ENCODE results near the gene UBXN6.

Gene UBXN6

GRCh38 chr19:4472174-4472974 lies 14.8 kb upstream of the UBXN6 start, which contains the start of gene HDGFL2:
Gene HDGFL2 (plus strand): TSS chr19:4472297. CDS start chr19:4472351, 54 bp downstream.
- TF ChIP-seq CTCF (IDR thresholded peaks at IDR 0.05) = no peak
- H3K9me3 ChIP-seq = no peaks in the 10 kb centered on the region
- no peak for DNase-seq
- peaks cover 0 to 31% (median 25%) of the 10 kb centered on the region in 4 donors for H3K4me1 ChIP-seq
- intact Hi-C loops (cut with DNase I; ENCODE audit: low total_unique reads) = no loop called here
- H3K27ac ChIP-seq = peak within 1 kb of the TSS; percentile 77 to 83
- H3K27me3 ChIP-seq = no peaks in the 10 kb centered on the region
- peak within 1 kb of the TSS; percentile 97 to 98 for H3K4me3 ChIP-seq
- H3K36me3 ChIP-seq = peaks cover 12 to 22% (median 16%) of the 10 kb centered on the region in 3 donors

GRCh38 chr19:4471403-4472173 lies 14.0 kb upstream of the UBXN6 start:
- Histone ChIP-seq H3K9me3 (no peaks in the 10 kb centered on the region), H3K27ac (peak overlapping the region; percentile 74 to 83), H3K4me3 (peak overlapping the region; percentile 97 to 98), H3K27me3 (no peaks in the 10 kb centered on the region), H3K4me1 (peaks cover 0 to 31% (median 25%) of the 10 kb centered on the region in 4 donors), H3K36me3 (peaks cover 4 to 15% (median 8%) of the 10 kb centered on the region in 3 donors)
- peak; percentile 99 for DNase-seq
- peak in 1 of 2 experiments; percentile 32 for TF ChIP-seq CTCF (IDR thresholded peaks at IDR 0.05)
- intact Hi-C loops (cut with DNase I; ENCODE audit: low total_unique reads) = no loop called here

GRCh38 chr19:4467835-4468234 lies 10.2 kb upstream of the UBXN6 start:
- H3K9me3 ChIP-seq = no peaks in the 10 kb centered on the region
- no peaks in the 10 kb centered on the region for H3K36me3 ChIP-seq
- no peak overlapping the region for H3K4me3 ChIP-seq
- no peaks in the 10 kb centered on the region for H3K27me3 ChIP-seq
- peaks cover 0 to 8% (median 3%) of the 10 kb centered on the region in 4 donors for H3K4me1 ChIP-seq
- TF ChIP-seq CTCF (IDR thresholded peaks at IDR 0.05) = no peak
- H3K27ac ChIP-seq = no peak overlapping the region
- no peak for DNase-seq
- intact Hi-C loops (cut with DNase I; ENCODE audit: low total_unique reads) = no loop called here

- no peak for TF ChIP-seq CTCF (IDR thresholded peaks at IDR 0.05)
- no peaks in the 10 kb centered on the region for H3K4me1 ChIP-seq
- H3K9me3 ChIP-seq = no peaks in the 10 kb centered on the region
- no peak for DNase-seq
- intact Hi-C loops (cut with DNase I; ENCODE audit: low total_unique reads) = no loop called here
- H3K27ac ChIP-seq = no peak overlapping the region
- H3K4me3 ChIP-seq = no peak overlapping the region
- no peaks in the 10 kb centered on the region for H3K27me3 ChIP-seq
- no peaks in the 10 kb centered on the region for H3K36me3 ChIP-seq
Observed at GRCh38 chr19:4464815-4465581, 7.4 kb upstream of the UBXN6 start.
